SK-N-SH treated with all-trans-retinoic acid at 6 μM for 48 hours (cell line): ENCODE results near the gene SMARCC2.

Experiments
- ATAC-seq: fragments of 200-7000 bp; cut with Tn5 transposase; 3 replicates; pipeline ENCODE4 v1.9.1; 2020; ENCODE audit warnings: mild to moderate bottlenecking, moderate library complexity
- ARNTL ChIP-seq: fragments of 450-650 bp; formaldehyde crosslinking; IDR thresholded peaks from 2 replicates; pipeline ENCODE4 v1.5.0; 2020; ENCODE audit warnings: low read depth, mild to moderate bottlenecking, moderate library complexity, borderline replicate concordance
- BACH2 ChIP-seq: fragments of 250-450 bp; sonication (Bioruptor Pico); IDR thresholded peaks from 2 replicates; pipeline ENCODE4 v1.9.0; 2021; ENCODE audit warnings: mild to moderate bottlenecking, borderline replicate concordance
- CREB5 ChIP-seq: fragments of 250-450 bp; sonication (Bioruptor Pico); IDR thresholded peaks from 2 replicates; pipeline ENCODE4 v1.5.1; 2020; ENCODE audit warnings: low read depth, mild to moderate bottlenecking, moderate library complexity
- CSDC2 ChIP-seq: fragments of 250-450 bp; sonication (Bioruptor Pico); IDR thresholded peaks from 2 replicates; pipeline ENCODE4 v1.5.0; 2020; ENCODE audit warnings: mild to moderate bottlenecking, moderate library complexity
- CSRNP3 ChIP-seq: fragments of 250-450 bp; sonication (Bioruptor Pico); IDR thresholded peaks from 2 replicates; pipeline ENCODE4 v1.5.1; 2021; ENCODE audit warnings: mild to moderate bottlenecking, moderate library complexity
- ESRRG ChIP-seq: fragments of 250-450 bp; sonication (Bioruptor Pico); IDR thresholded peaks from 2 replicates; pipeline ENCODE4 v1.6.1; 2021; ENCODE audit warnings: mild to moderate bottlenecking
- GLIS3 ChIP-seq: fragments of 250-450 bp; sonication (Bioruptor Pico); IDR thresholded peaks from 2 replicates; pipeline ENCODE4 v1.5.0; 2020; ENCODE audit warnings: mild to moderate bottlenecking, moderate library complexity
- ISL1 ChIP-seq: fragments of 250-450 bp; sonication (Bioruptor Pico); IDR thresholded peaks from 2 replicates; pipeline ENCODE4 v2.1.2; 2022; ENCODE audit warnings: mild to moderate bottlenecking, moderate library complexity
- OSR1 ChIP-seq: fragments of 250-450 bp; sonication (Bioruptor Pico); IDR thresholded peaks from 2 replicates; pipeline ENCODE4 v1.8.0; 2022; ENCODE audit warnings: moderate library complexity, mild to moderate bottlenecking, inconsistent platforms
- PATZ1 ChIP-seq: fragments of 250-450 bp; sonication (Bioruptor Pico); IDR thresholded peaks from 2 replicates; pipeline ENCODE4 v1.8.0; 2020; ENCODE audit warnings: mild to moderate bottlenecking, moderate library complexity, borderline replicate concordance
- POU6F1 ChIP-seq: fragments of 250-450 bp; sonication (Bioruptor Pico); IDR thresholded peaks from 2 replicates; pipeline ENCODE4 v1.8.0; 2021; ENCODE audit warnings: low read depth, mild to moderate bottlenecking, moderate library complexity, borderline replicate concordance
- PPARA ChIP-seq: fragments of 250-450 bp; sonication (Bioruptor Pico); IDR thresholded peaks from 2 replicates; pipeline ENCODE4 v1.5.0; 2020; ENCODE audit warnings: mild to moderate bottlenecking, borderline replicate concordance
- RARB ChIP-seq: fragments of 250-450 bp; sonication (Bioruptor Pico); IDR thresholded peaks from 2 replicates; pipeline ENCODE4 v1.8.0; 2021; ENCODE audit warnings: mild to moderate bottlenecking, moderate library complexity
- SNAI2 ChIP-seq: fragments of 250-450 bp; sonication (Bioruptor Pico); IDR thresholded peaks from 2 replicates; pipeline ENCODE4 v1.5.0; 2020; ENCODE audit warnings: mild to moderate bottlenecking, moderate library complexity
- TOX ChIP-seq: fragments of 250-450 bp; sonication (Bioruptor Pico); IDR thresholded peaks from 2 replicates; pipeline ENCODE4 v1.8.0; 2021; ENCODE audit warnings: mild to moderate bottlenecking, moderate library complexity, borderline replicate concordance
- TSHZ2 ChIP-seq: fragments of 250-450 bp; sonication (Bioruptor Pico); IDR thresholded peaks from 2 replicates; pipeline ENCODE4 v1.5.0; 2020; ENCODE audit warnings: mild to moderate bottlenecking, moderate library complexity
- ZC3H10 ChIP-seq: fragments of 250-450 bp; sonication (Bioruptor Pico); IDR thresholded peaks from 2 replicates; pipeline ENCODE4 v1.5.1; 2021; ENCODE audit warnings: mild to moderate bottlenecking, moderate library complexity
- ZFP30 ChIP-seq: fragments of 450-650 bp; formaldehyde crosslinking; IDR thresholded peaks from 2 replicates; pipeline ENCODE4 v1.5.0; 2022; ENCODE audit warnings: mild to moderate bottlenecking, moderate library complexity
- ZNF565 ChIP-seq: fragments of 450-650 bp; formaldehyde crosslinking; conservative IDR thresholded peaks from 2 replicates; pipeline ENCODE4 v1.5.0; 2020; ENCODE audit warnings: low read depth, mild to moderate bottlenecking, moderate library complexity
- ZNF70 ChIP-seq: fragments of 450-650 bp; formaldehyde crosslinking; IDR thresholded peaks from 2 replicates; pipeline ENCODE4 v1.5.0; 2020; ENCODE audit warnings: mild to moderate bottlenecking, moderate library complexity
- ZNF8 ChIP-seq: fragments of 450-650 bp; formaldehyde crosslinking; IDR thresholded peaks from 2 replicates; pipeline ENCODE4 v1.5.0; 2020; ENCODE audit warnings: mild to moderate bottlenecking, moderate library complexity

Gene SMARCC2

GRCh38 chr12:56223571-56224101 is 34.4 kb upstream of the SMARCC2 start:
- no peak for ATAC-seq
- TF ChIP-seq CREB5 (CRISPR knock-in tag) (no peak), ESRRG (no peak), ZFP30 (CRISPR knock-in tag) (no peak), ZNF565 (CRISPR knock-in tag) (no peak), SNAI2 (no peak), TSHZ2 (no peak), CSRNP3 (no peak), ZC3H10 (CRISPR knock-in tag) (no peak), PPARA (no peak), POU6F1 (CRISPR knock-in tag) (no peak), BACH2 (no peak), PATZ1 (CRISPR knock-in tag) (no peak), OSR1 (CRISPR knock-in tag) (no peak), GLIS3 (no peak), RARB (CRISPR knock-in tag) (no peak), ZNF8 (no peak), ARNTL (CRISPR knock-in tag) (no peak), ZNF70 (no peak), CSDC2 (CRISPR knock-in tag) (no peak), TOX (CRISPR knock-in tag) (no peak)
- TF ChIP-seq, all 23 proteins: peak for 0

GRCh38 chr12:56222531-56222895 is 33.2 kb upstream of the SMARCC2 start:
- ATAC-seq = no peak
- TF ChIP-seq ZNF8 (no peak), BACH2 (no peak), ISL1 (CRISPR knock-in tag) (no peak), ESRRG (no peak), PATZ1 (CRISPR knock-in tag) (no peak), TOX (CRISPR knock-in tag) (no peak), RARB (CRISPR knock-in tag) (no peak), CSRNP3 (no peak)
